ENCODE measurements around the gene GUCD1. TPM values are rescaled to one million over a fixed set of nuclear protein-coding genes. Genes with fewer than 3 reads are reported as not detected.

The GUCD1 gene
- polyA plus RNA-seq, 3 donors: 67.1 to 85.9 (median 72.5) TPM

DNA sequence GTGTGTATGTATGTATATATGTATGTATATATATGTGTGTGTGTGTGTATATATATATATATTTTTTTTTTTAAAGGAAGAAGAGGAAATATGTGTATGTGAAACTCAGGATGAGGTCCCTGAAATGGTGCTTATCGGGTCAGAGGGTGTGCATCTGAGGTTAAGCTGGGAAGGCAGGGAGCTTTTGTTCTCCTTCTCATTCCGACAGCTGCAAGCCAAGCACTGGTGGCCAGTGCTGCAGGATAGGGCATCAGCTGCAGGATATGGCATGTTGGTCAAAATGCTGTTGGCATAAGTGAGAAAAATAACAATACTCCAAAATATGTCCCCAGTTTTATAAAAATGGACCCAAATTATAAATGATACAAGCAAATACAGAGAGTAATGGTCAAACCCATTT, 8.3 kb upstream of the GUCD1 start:
- Mint-ChIP-seq H3K36me3 (peaks cover 53 to 77% of the 10 kb centered on the region in 2 donors), H3K27ac (no peak overlapping the region), H3K9me3 (no peaks in the 10 kb centered on the region), H3K4me1 (peaks cover 9% of the 10 kb centered on the region), H3K27me3 (ENCODE audit: low read depth in 3 of 3) (peaks cover 0 to 1% (median 0%) of the 10 kb centered on the region in 3 donors), H3K4me3 (no peak overlapping the region)
- Histone ChIP-seq H3K4me2 (replicated peaks; ENCODE audit: extremely low read depth, low read length, poor library complexity, severe bottlenecking) (no peak overlapping the region), H3K4me1 (ENCODE audit: control insufficient read depth in 1 of 2, insufficient read depth in 2 of 2, low read length in 2 of 2) (no peaks in the 10 kb centered on the region), H3K9me3 (replicated peaks in 1 of 2; ENCODE audit: control insufficient read depth in 1 of 2, insufficient read depth in 1 of 2, low read length in 2 of 2) (no peaks in the 10 kb centered on the region), H3K79me2 (ENCODE audit: insufficient read depth, low read length) (peaks cover 93% of the 10 kb centered on the region), H3K9ac (ENCODE audit: insufficient read depth, low read length, poor library complexity, severe bottlenecking) (no peak overlapping the region), H4K20me1 (ENCODE audit: insufficient read depth, low read length) (peaks cover 88% of the 10 kb centered on the region), H3K27ac (ENCODE audit: low read depth in 1 of 2, low read length in 2 of 2) (peak overlapping the region in 1 of 2 donors; percentile 53), H3K4me3 (replicated peaks in 1 of 3; ENCODE audit: low read depth in 2 of 3, low read length in 3 of 3) (no peak overlapping the region), H3K27me3 (ENCODE audit: control insufficient read depth in 2 of 2, insufficient read depth in 2 of 2, low read length in 2 of 2) (no peaks in the 10 kb centered on the region), H2AFZ (ENCODE audit: insufficient read depth, low read depth, low read length, poor library complexity, severe bottlenecking) (no peak overlapping the region), H3K36me3 (replicated peaks in 1 of 2; ENCODE audit: control insufficient read depth in 1 of 2, insufficient read depth in 2 of 2, low read length in 2 of 2) (peaks cover 61 to 94% of the 10 kb centered on the region in 2 donors)
- intact Hi-C loops (cut with micrococcal nuclease): no loop called here
- WGBS (ENCODE audit: insufficient coverage): 89% methylated on average over 1 of the region's 2 CpGs
- TF ChIP-seq, protein P1, sequence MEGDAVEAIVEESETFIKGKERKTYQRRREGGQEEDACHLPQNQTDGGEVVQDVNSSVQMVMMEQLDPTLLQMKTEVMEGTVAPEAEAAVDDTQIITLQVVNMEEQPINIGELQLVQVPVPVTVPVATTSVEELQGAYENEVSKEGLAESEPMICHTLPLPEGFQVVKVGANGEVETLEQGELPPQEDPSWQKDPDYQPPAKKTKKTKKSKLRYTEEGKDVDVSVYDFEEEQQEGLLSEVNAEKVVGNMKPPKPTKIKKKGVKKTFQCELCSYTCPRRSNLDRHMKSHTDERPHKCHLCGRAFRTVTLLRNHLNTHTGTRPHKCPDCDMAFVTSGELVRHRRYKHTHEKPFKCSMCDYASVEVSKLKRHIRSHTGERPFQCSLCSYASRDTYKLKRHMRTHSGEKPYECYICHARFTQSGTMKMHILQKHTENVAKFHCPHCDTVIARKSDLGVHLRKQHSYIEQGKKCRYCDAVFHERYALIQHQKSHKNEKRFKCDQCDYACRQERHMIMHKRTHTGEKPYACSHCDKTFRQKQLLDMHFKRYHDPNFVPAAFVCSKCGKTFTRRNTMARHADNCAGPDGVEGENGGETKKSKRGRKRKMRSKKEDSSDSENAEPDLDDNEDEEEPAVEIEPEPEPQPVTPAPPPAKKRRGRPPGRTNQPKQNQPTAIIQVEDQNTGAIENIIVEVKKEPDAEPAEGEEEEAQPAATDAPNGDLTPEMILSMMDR (IDR thresholded peaks at IDR 0.05): no peak
- no peak for DNase-seq

DNA sequence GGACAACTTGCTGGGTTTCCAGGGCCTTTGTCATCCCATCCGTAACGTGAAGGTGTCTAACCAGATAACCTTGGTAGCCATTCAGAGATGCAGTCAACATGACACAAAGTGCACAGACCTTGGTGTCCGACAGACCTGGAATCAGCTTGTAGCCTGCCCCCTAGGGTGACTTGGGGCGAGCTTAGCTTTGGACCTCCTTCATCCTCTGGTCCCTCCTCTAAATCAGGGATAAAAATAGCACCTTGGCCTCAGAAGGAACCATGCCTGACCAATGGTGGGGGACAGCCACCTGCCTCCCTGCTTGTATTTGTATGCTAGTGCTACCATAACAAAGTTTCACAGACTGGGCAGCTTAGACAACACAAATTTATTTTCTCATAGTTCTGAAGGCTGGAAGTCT, 4.5 kb upstream of the GUCD1 start:
- H3K36me3 Mint-ChIP-seq: peaks cover 43 to 53% of the 10 kb centered on the region in 2 donors
- Histone ChIP-seq H3K4me2 (replicated peaks; ENCODE audit: extremely low read depth, low read length, poor library complexity, severe bottlenecking) (no peak overlapping the region), H4K20me1 (ENCODE audit: insufficient read depth, low read length) (peaks cover 71% of the 10 kb centered on the region), H3K79me2 (ENCODE audit: insufficient read depth, low read length) (peaks cover 91% of the 10 kb centered on the region), H3K9me3 (replicated peaks in 1 of 2; ENCODE audit: control insufficient read depth in 1 of 2, insufficient read depth in 1 of 2, low read length in 2 of 2) (no peaks in the 10 kb centered on the region), H3K4me3 (replicated peaks in 1 of 3; ENCODE audit: low read depth in 2 of 3, low read length in 3 of 3) (no peak overlapping the region), H3K36me3 (replicated peaks in 1 of 2; ENCODE audit: control insufficient read depth in 1 of 2, insufficient read depth in 2 of 2, low read length in 2 of 2) (peaks cover 52 to 69% of the 10 kb centered on the region in 2 donors), H2AFZ (ENCODE audit: insufficient read depth, low read depth, low read length, poor library complexity, severe bottlenecking) (no peak overlapping the region), H3K27ac (ENCODE audit: low read depth in 1 of 2, low read length in 2 of 2) (peak overlapping the region in 1 of 2 donors; percentile 27), H3K4me1 (ENCODE audit: control insufficient read depth in 1 of 2, insufficient read depth in 2 of 2, low read length in 2 of 2) (peaks cover 13 to 21% of the 10 kb centered on the region in 2 donors), H3K9ac (ENCODE audit: insufficient read depth, low read length, poor library complexity, severe bottlenecking) (no peak overlapping the region), H3K27me3 (ENCODE audit: control insufficient read depth in 2 of 2, insufficient read depth in 2 of 2, low read length in 2 of 2) (no peaks in the 10 kb centered on the region)
- H3K4me1 Mint-ChIP-seq: peaks cover 28% of the 10 kb centered on the region
- H3K9me3 Mint-ChIP-seq: no peaks in the 10 kb centered on the region
- intact Hi-C loops (cut with micrococcal nuclease): no loop called here
- peak overlapping the region in 1 of 7 donors; percentile 8 for H3K27ac Mint-ChIP-seq
- H3K4me3 Mint-ChIP-seq: no peak overlapping the region
- TF ChIP-seq, protein P1 (IDR thresholded peaks at IDR 0.05): no peak
- WGBS (ENCODE audit: insufficient coverage): 91% methylated on average over 4 of the region's 4 CpGs
- no peak for DNase-seq
- peaks cover 0 to 2% (median 0%) of the 10 kb centered on the region in 3 donors for H3K27me3 Mint-ChIP-seq (ENCODE audit: low read depth in 3 of 3)

Data from CD14-positive monocyte (primary cell).